H1 (cell line): ENCODE results near the gene TEAD1. TPM values are rescaled to one million over a fixed set of nuclear protein-coding genes. Genes with fewer than 3 reads are reported as not detected.

ENCODE experiments used
- CTCF ChIA-PET: fragments of 300-600 bp; sonication (Branson Sonifier 250); formaldehyde crosslinking; loops from one replicate; lab custom pipeline; 2021; ENCODE audit not compliant: partially characterized antibody; lab: Charles Lee
- POLR2A ChIA-PET: fragments of 300-600 bp; sonication (Branson Sonifier 250); formaldehyde crosslinking; loops from one replicate; lab custom pipeline; 2021; ENCODE audit warnings: inconsistent platforms; ENCODE audit not compliant: partially characterized antibody; lab: Charles Lee
- DNase-seq, 2 experiments: peaks; one replicate each; pipeline versions ENCODE4 v3.0.0 to v3.0.0-alpha.2; 2010 to 2022; ENCODE audit warnings: low spot score in 2 of 2, low read depth in 1 of 2, mixed read lengths in 1 of 2
- FAIRE-seq: peaks from 2 replicates; lab custom pipeline; 2011; peaks lifted over from hg19 to GRCh38; lab: Jason Lieb, UNC
- H2AFZ ChIP-seq: 2 replicates; pipeline ENCODE4 v1.8.1; 2012; ENCODE audit warnings: low read length, inconsistent platforms
- H2AK5ac ChIP-seq: 2 replicates; pipeline ENCODE4 v1.6.1; 2013; ENCODE audit warnings: low read depth, low read length
- H2BK120ac ChIP-seq: replicated peaks from 2 replicates; pipeline ENCODE3; 2013; ENCODE audit warnings: low read depth, low read length, inconsistent platforms
- H2BK12ac ChIP-seq: 2 replicates; pipeline ENCODE4 v1.6.1; 2013; ENCODE audit warnings: low read depth, low read length
- H2BK15ac ChIP-seq: 2 replicates; pipeline ENCODE4 v1.6.1; 2013; ENCODE audit warnings: low read length
- H2BK20ac ChIP-seq: 2 replicates; pipeline ENCODE4 v1.6.1; 2013; ENCODE audit warnings: low read length
- H2BK5ac ChIP-seq: 2 replicates; pipeline ENCODE4 v1.6.1; 2013; ENCODE audit warnings: low read depth, low read length
- H3K14ac ChIP-seq: 2 replicates; pipeline ENCODE4 v1.6.1; 2013; ENCODE audit warnings: inconsistent platforms; ENCODE audit not compliant: insufficient read length
- H3K18ac ChIP-seq: 2 replicates; pipeline ENCODE4 v1.6.1; 2013; ENCODE audit warnings: low read length; ENCODE audit errors: extremely low read depth
- H3K23ac ChIP-seq: 2 replicates; pipeline ENCODE4 v1.6.1; 2013; ENCODE audit warnings: inconsistent platforms; ENCODE audit not compliant: insufficient read length
- H3K23me2 ChIP-seq: 2 replicates; pipeline ENCODE4 v1.6.1; 2013; ENCODE audit warnings: low read depth, low read length
- H3K27ac ChIP-seq: 2 replicates; pipeline ENCODE4 v1.6.1; 2011; ENCODE audit warnings: low read depth, low read length, inconsistent platforms
- H3K27me3 ChIP-seq, 4 experiments: replicated peaks in 1 of 4; 1 replicate in 1 of 4; 2 replicates in 3 of 4; pipeline versions ENCODE4 v1.6.1 to v1.8.1; 2011 to 2013; ENCODE audit warnings: low read length in 3 of 4, mild to moderate bottlenecking in 3 of 4, inconsistent platforms in 2 of 4, mixed read lengths in 2 of 4, moderate library complexity in 1 of 4; ENCODE audit not compliant: control insufficient read depth in 3 of 4, insufficient read depth in 3 of 4; ENCODE audit errors: extremely low read depth in 1 of 4
- H3K36me3 ChIP-seq, 4 experiments: 2 replicates each; pipeline versions ENCODE4 v1.6.1 to v1.8.1; 2011 to 2013; ENCODE audit warnings: mild to moderate bottlenecking in 4 of 4, low read length in 3 of 4, moderate library complexity in 2 of 4, control low read depth in 1 of 4, inconsistent platforms in 1 of 4; ENCODE audit not compliant: insufficient read depth in 4 of 4, control insufficient read depth in 2 of 4
- H3K4ac ChIP-seq: replicated peaks from 2 replicates; pipeline ENCODE3; 2013; ENCODE audit warnings: low read length, low read depth, mixed read lengths, inconsistent platforms; ENCODE audit not compliant: insufficient read length
- H3K4me1 ChIP-seq, 4 experiments: replicated peaks in 1 of 4; 1 replicate in 1 of 4; 2 replicates in 3 of 4; pipeline versions ENCODE4 v1.6.1 to v1.8.1; 2011 to 2013; ENCODE audit warnings: low read length in 3 of 4, inconsistent platforms in 2 of 4, mixed read lengths in 1 of 4; ENCODE audit not compliant: insufficient read depth in 4 of 4, control insufficient read depth in 3 of 4
- H3K4me2 ChIP-seq, 2 experiments: 2 replicates each; pipeline versions ENCODE4 v1.6.1 to v1.8.1; 2011 to 2013; ENCODE audit warnings: low read depth in 2 of 2, low read length in 2 of 2, control low read depth in 1 of 2, inconsistent platforms in 1 of 2, mild to moderate bottlenecking in 1 of 2; ENCODE audit not compliant: insufficient read depth in 1 of 2
- H3K4me3 ChIP-seq, 4 experiments: fragments of 200-600, 300-600 bp in 1 of 4; sonication (generic), shearing (Covaris generic), sonication (Bioruptor Twin) in 1 of 4; 2 replicates each; pipeline versions ENCODE4 v1.5.1 to v1.8.1; 2011 to 2016; ENCODE audit warnings: low read length in 4 of 4, low read depth in 3 of 4, control low read depth in 2 of 4, inconsistent platforms in 2 of 4, mild to moderate bottlenecking in 2 of 4, mixed read lengths in 1 of 4, moderate library complexity in 1 of 4; ENCODE audit not compliant: insufficient read depth in 2 of 4; ENCODE audit errors: extremely low read depth in 1 of 4
- H3K56ac ChIP-seq: replicated peaks from 2 replicates; pipeline ENCODE3; 2013; ENCODE audit warnings: low read depth, mild to moderate bottlenecking, mixed read lengths, low read length, inconsistent platforms; ENCODE audit not compliant: insufficient read length
- H3K79me1 ChIP-seq: 2 replicates; pipeline ENCODE4 v1.6.1; 2013; ENCODE audit warnings: low read depth, low read length, control low read depth
- H3K79me2 ChIP-seq, 2 experiments: 2 replicates each; pipeline versions ENCODE4 v1.6.1 to v1.8.1; 2012 to 2013; ENCODE audit warnings: low read length in 2 of 2, mild to moderate bottlenecking in 2 of 2, inconsistent platforms in 1 of 2; ENCODE audit not compliant: insufficient read depth in 2 of 2, control insufficient read depth in 1 of 2
- H3K9ac ChIP-seq, 4 experiments: replicated peaks in 1 of 4; 1 replicate in 1 of 4; 2 replicates in 3 of 4; pipeline versions ENCODE4 v1.6.1 to v1.8.1; 2011 to 2013; ENCODE audit warnings: low read depth in 3 of 4, low read length in 3 of 4, control low read depth in 2 of 4, mild to moderate bottlenecking in 2 of 4, moderate library complexity in 2 of 4, inconsistent platforms in 1 of 4; ENCODE audit errors: extremely low read depth in 1 of 4
- H3K9me3 ChIP-seq, 2 experiments: 2 replicates each; pipeline versions ENCODE4 v1.6.1 to v1.8.1; 2012 to 2013; ENCODE audit warnings: mild to moderate bottlenecking in 2 of 2, moderate library complexity in 2 of 2, control low read depth in 1 of 2, inconsistent platforms in 1 of 2, low read depth in 1 of 2, low read length in 1 of 2, mixed read lengths in 1 of 2; ENCODE audit not compliant: insufficient read depth in 2 of 2
- H4K20me1 ChIP-seq, 2 experiments: replicated peaks in 1 of 2; 2 replicates each; pipeline versions ENCODE3 to v1.8.1; 2011 to 2013; ENCODE audit warnings: inconsistent platforms in 2 of 2, low read length in 2 of 2, mild to moderate bottlenecking in 1 of 2; ENCODE audit not compliant: insufficient read depth in 2 of 2, control insufficient read depth in 1 of 2
- H4K5ac ChIP-seq: 2 replicates; pipeline ENCODE4 v1.6.1; 2013; ENCODE audit warnings: low read length, low read depth, mixed read lengths, inconsistent platforms; ENCODE audit not compliant: insufficient read length
- H4K8ac ChIP-seq: 2 replicates; pipeline ENCODE4 v1.8.0; 2013; ENCODE audit warnings: mild to moderate bottlenecking, moderate library complexity, low read length, inconsistent platforms; ENCODE audit not compliant: insufficient read depth; ENCODE audit errors: extremely low read depth
- H4K91ac ChIP-seq: replicated peaks from 2 replicates; pipeline ENCODE3; 2013; ENCODE audit warnings: low read length, mixed read lengths, inconsistent platforms; ENCODE audit not compliant: insufficient read length
- ATF2 ChIP-seq: IDR thresholded peaks from 2 replicates; pipeline ENCODE4 v1.6.1; 2012; ENCODE audit warnings: low read length, inconsistent platforms
- BCL11A ChIP-seq, 2 experiments: IDR thresholded peaks; one replicate each; pipeline ENCODE4 v1.6.1; 2011; ENCODE audit warnings: low read depth in 2 of 2, low read length in 2 of 2, mild to moderate bottlenecking in 2 of 2
- CEBPB ChIP-seq: IDR thresholded peaks from 2 replicates; pipeline ENCODE4 v1.6.1; 2012; ENCODE audit warnings: low read depth, low read length
- CREB1 ChIP-seq: IDR thresholded peaks from 2 replicates; pipeline ENCODE4 v1.6.1; 2012; ENCODE audit warnings: inconsistent platforms
- CTBP2 ChIP-seq: IDR thresholded peaks from 2 replicates; pipeline ENCODE4 v1.7.0; 2011; ENCODE audit warnings: borderline replicate concordance, mild to moderate bottlenecking, moderate library complexity, mixed read lengths, low read length; ENCODE audit not compliant: insufficient read depth, insufficient read length
- E2F6 ChIP-seq: IDR thresholded peaks from 2 replicates; pipeline ENCODE4 v1.6.1; 2012; ENCODE audit warnings: inconsistent platforms
- EP300 ChIP-seq, 2 experiments: IDR thresholded peaks; 1 replicate in 1 of 2; 2 replicates in 1 of 2; pipeline ENCODE4 v1.6.1; 2011 to 2012; ENCODE audit warnings: low read depth in 2 of 2, low read length in 2 of 2, mild to moderate bottlenecking in 2 of 2, borderline replicate concordance in 1 of 2, inconsistent platforms in 1 of 2, moderate library complexity in 1 of 2
- JUND ChIP-seq: IDR thresholded peaks from 2 replicates; pipeline ENCODE4 v1.6.1; 2011; ENCODE audit warnings: mild to moderate bottlenecking, improper control_type of control experiment, low read length
- POLR2AphosphoS5 ChIP-seq: IDR thresholded peaks from 2 replicates; pipeline ENCODE4 v1.6.1; 2011; ENCODE audit warnings: low read depth, low read length
- RFX5 ChIP-seq: IDR thresholded peaks from 2 replicates; pipeline ENCODE4 v1.6.1; 2011; ENCODE audit warnings: low read depth, low read length, improper control_type of control experiment, borderline replicate concordance
- SIN3A ChIP-seq, 2 experiments: IDR thresholded peaks in 1 of 2; conservative IDR thresholded peaks in 1 of 2; 2 replicates each; pipeline ENCODE4 v1.6.1; 2011 to 2012; ENCODE audit warnings: low read length in 2 of 2, improper control_type of control experiment in 1 of 2, low read depth in 1 of 2, mild to moderate bottlenecking in 1 of 2
- TBP ChIP-seq: IDR thresholded peaks from 2 replicates; pipeline ENCODE4 v1.6.1; 2011; ENCODE audit warnings: low read depth, low read length, improper control_type of control experiment
- WGBS, 2 experiments: shearing (Covaris generic) in 1 of 2; methylation state at CpG; one replicate each; pipeline versions ENCODE4 v1.1.6 to v1.1.7; 2013 to 2015; ENCODE audit warnings: low lambda C conversion rate in 2 of 2, mixed read lengths in 2 of 2, inconsistent platforms in 1 of 2, low coverage in 1 of 2, missing lambda C conversion rate in 1 of 2; ENCODE audit not compliant: insufficient replicate concordance in 2 of 2, insufficient coverage in 1 of 2, insufficient read length in 1 of 2; ENCODE audit errors: extremely low coverage in 1 of 2, missing lambda C conversion rate in 1 of 2; 5-methylcytosine and 5-hydroxymethylcytosine counted together
- polyA plus RNA-seq, 7 experiments: library from polyadenylated mRNA; depleted of rRNA in 3 of 7; stranded (reverse) in 5 of 7; unstranded in 2 of 7; fragments of >200 nt in 5 of 7; fragments of 200-250 nt in 2 of 7; gene quantifications; 1 replicate in 5 of 7; 2 replicates in 1 of 7; 4 replicates in 1 of 7; pipeline versions ENCODE4 v1.2.1 to v1.2.3, GENCODE V29; 2011 to 2013; ENCODE audit warnings: missing spikeins in 2 of 7, mixed read lengths in 2 of 7
- total RNA-seq: library from RNA; stranded (reverse); fragmentation: NEBNext Ultra II Directional; extraction: Animal tissue kit (Norgen Biotek cat#: 25700); gene quantifications from 2 replicates; pipeline ENCODE4 v1.2.1, GENCODE V29; 2021

The TEAD1 gene
- total and polyA plus RNA-seq, 2 of the 8 experiments (the other 6 are each of a cell fraction or from before 2014, with no cell fraction given) = 15.6 to 67.4 TPM

- no peak for FAIRE-seq
- WGBS, 2 experiments = 86% methylated on average over 6 of the region's 6 CpGs; no CpG with 5 or more reads in 1 of the 2 experiments
- no peak for TF ChIP-seq EP300 (IDR thresholded peaks at IDR 0.05; ENCODE audit: borderline replicate concordance in 1 of 2, low read depth in 2 of 2, low read length in 2 of 2)
- no peak for TF ChIP-seq CEBPB
- no peak for TF ChIP-seq E2F6
- no peak for TF ChIP-seq ATF2
- TF ChIP-seq POLR2AphosphoS5 = no peak
- TF ChIP-seq JUND = no peak
- no peak for TF ChIP-seq RFX5
- no peak for TF ChIP-seq SIN3A (conservative IDR thresholded peaks at IDR 0.05 in 1 of 2, IDR thresholded peaks at IDR 0.05 in 1 of 2; ENCODE audit: low read depth in 1 of 2, low read length in 2 of 2)
- no peak for TF ChIP-seq TBP
- no peak for TF ChIP-seq CREB1
- no peak for TF ChIP-seq BCL11A (IDR thresholded peaks at IDR 0.05; ENCODE audit: low read depth in 2 of 2, low read length in 2 of 2)
- TF ChIP-seq CTBP2 = no peak
Measured at GRCh38 chr11:12968826-12969225, 294.6 kb downstream of the TEAD1 start.

More at GRCh38 chr11:12968826-12969225, 294.6 kb downstream of the TEAD1 start:
- no peak overlapping the region for H3K4me2 ChIP-seq
- no peak overlapping the region for H3K56ac ChIP-seq
- CTCF ChIA-PET = interaction anchor here (0.8 to 12.5 kb wide), 5 partner anchors 9 to 366 kb away, joined by 3 to 158 read pairs (median 4); no protein-coding TSS in a partner anchor
- POLR2A ChIA-PET = no interaction called here
- H3K18ac ChIP-seq = no peak overlapping the region
- H3K9ac ChIP-seq = no peak overlapping the region
- H3K4me3 ChIP-seq = no peak overlapping the region
- no peaks in the 10 kb centered on the region for H3K27me3 ChIP-seq
- no peak overlapping the region for H4K5ac ChIP-seq
- no peaks in the 10 kb centered on the region for H4K20me1 ChIP-seq
- no peak overlapping the region for H2BK20ac ChIP-seq
- no peak overlapping the region for H2BK120ac ChIP-seq
- no peak overlapping the region for H2BK12ac ChIP-seq
- H2BK5ac ChIP-seq = no peak overlapping the region
- H3K9me3 ChIP-seq = no peaks in the 10 kb centered on the region
- H2BK15ac ChIP-seq = no peak overlapping the region
- no peak overlapping the region for H4K91ac ChIP-seq
- H4K8ac ChIP-seq = no peak overlapping the region
- H3K79me1 ChIP-seq = no peaks in the 10 kb centered on the region
- no peak overlapping the region for H3K23ac ChIP-seq
- no peak overlapping the region for H2AK5ac ChIP-seq
- no peak for DNase-seq
- no peak overlapping the region for H3K27ac ChIP-seq
- no peak overlapping the region for H2AFZ ChIP-seq
- no peaks in the 10 kb centered on the region for H3K23me2 ChIP-seq
- H3K4me1 ChIP-seq = peaks cover 0 to 2% (median 0%) of the 10 kb centered on the region in 4 experiments; a peak in 1 of 7 replicates
- no peak overlapping the region for H3K14ac ChIP-seq
- no peak overlapping the region for H3K4ac ChIP-seq
- no peaks in the 10 kb centered on the region for H3K79me2 ChIP-seq
- H3K36me3 ChIP-seq = no peaks in the 10 kb centered on the region
